BE2C (cell line): ENCODE results near the gene SERINC3.
"Not testable (repeated sequence)": the region's sequence is repeated elsewhere in the genome, so short reads cannot be mapped to it uniquely, and the experiment has no call there.

ENCODE experiments used
- DNase-seq: peaks from one replicate; pipeline ENCODE4 v3.0.0-alpha.2; 2020
- H3K27me3 ChIP-seq: fragments of 250-450 bp; sonication (Bioruptor Pico); 2 replicates; pipeline ENCODE4 v1.5.1; 2020; ENCODE audit warnings: mild to moderate bottlenecking
- H3K36me3 ChIP-seq: fragments of 250-450 bp; sonication (Bioruptor Pico); 2 replicates; pipeline ENCODE4 v1.5.1; 2020; ENCODE audit warnings: mild to moderate bottlenecking
- H3K4me1 ChIP-seq: fragments of 250-450 bp; sonication (Bioruptor Pico); 2 replicates; pipeline ENCODE4 v1.5.1; 2020
- H3K4me3 ChIP-seq: 2 replicates; pipeline ENCODE4 v1.5.1; 2011; ENCODE audit warnings: low read depth, low read length
- H3K9me3 ChIP-seq: fragments of 250-450 bp; sonication (Bioruptor Pico); 2 replicates; pipeline ENCODE4 v1.5.1; 2020
- TF ChIP-seq, protein P1 (sequence below): IDR thresholded peaks from 2 replicates; pipeline ENCODE4 v1.5.1; 2012; ENCODE audit warnings: mild to moderate bottlenecking, low read depth, low read length

Gene SERINC3

DNA sequence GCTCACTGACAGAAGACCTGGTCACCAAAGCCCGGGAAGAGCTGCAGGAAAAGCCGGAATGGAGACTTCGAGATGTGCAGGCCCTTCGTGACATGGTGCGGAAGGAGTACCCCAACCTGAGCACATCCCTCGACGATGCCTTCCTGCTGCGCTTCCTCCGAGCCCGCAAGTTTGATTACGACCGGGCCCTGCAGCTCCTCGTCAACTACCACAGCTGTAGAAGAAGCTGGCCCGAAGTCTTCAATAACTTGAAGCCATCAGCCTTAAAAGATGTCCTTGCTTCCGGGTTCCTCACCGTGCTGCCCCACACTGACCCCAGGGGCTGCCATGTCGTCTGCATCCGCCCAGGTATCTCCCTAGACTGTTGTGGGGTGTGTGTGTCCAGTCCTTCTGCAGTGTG is 41.8 kb downstream of the SERINC3 start:
- peaks cover 7% of the 10 kb centered on the region for H3K36me3 ChIP-seq
- TF ChIP-seq, protein P1, sequence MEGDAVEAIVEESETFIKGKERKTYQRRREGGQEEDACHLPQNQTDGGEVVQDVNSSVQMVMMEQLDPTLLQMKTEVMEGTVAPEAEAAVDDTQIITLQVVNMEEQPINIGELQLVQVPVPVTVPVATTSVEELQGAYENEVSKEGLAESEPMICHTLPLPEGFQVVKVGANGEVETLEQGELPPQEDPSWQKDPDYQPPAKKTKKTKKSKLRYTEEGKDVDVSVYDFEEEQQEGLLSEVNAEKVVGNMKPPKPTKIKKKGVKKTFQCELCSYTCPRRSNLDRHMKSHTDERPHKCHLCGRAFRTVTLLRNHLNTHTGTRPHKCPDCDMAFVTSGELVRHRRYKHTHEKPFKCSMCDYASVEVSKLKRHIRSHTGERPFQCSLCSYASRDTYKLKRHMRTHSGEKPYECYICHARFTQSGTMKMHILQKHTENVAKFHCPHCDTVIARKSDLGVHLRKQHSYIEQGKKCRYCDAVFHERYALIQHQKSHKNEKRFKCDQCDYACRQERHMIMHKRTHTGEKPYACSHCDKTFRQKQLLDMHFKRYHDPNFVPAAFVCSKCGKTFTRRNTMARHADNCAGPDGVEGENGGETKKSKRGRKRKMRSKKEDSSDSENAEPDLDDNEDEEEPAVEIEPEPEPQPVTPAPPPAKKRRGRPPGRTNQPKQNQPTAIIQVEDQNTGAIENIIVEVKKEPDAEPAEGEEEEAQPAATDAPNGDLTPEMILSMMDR = no peak
- H3K9me3 ChIP-seq = no peaks in the 10 kb centered on the region
- H3K4me3 ChIP-seq = no peak overlapping the region
- no peaks in the 10 kb centered on the region for H3K4me1 ChIP-seq
- no peak for DNase-seq
- no peaks in the 10 kb centered on the region for H3K27me3 ChIP-seq

DNA sequence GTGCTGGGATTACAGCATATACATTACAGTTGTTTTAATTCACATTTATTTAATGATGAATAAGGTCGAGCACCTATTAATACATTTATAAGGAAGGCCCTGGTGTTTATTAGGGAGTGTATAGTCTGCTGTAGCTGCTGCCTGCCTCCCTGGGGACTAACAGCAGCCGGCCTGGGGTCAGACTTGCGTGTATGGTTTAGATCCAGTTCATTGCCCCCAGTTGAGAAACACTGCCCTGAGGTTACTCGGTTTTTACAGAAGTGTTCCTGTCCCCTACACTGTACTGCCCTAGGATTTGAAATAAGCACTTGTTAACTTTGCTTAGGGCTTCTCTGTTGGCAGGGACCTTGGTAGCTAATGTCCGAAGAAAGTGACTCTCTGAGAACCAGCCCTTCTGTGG is 42.2 kb downstream of the SERINC3 start:
- H3K36me3 ChIP-seq = peaks cover 7% of the 10 kb centered on the region
- no peak overlapping the region for H3K4me3 ChIP-seq
- H3K9me3 ChIP-seq = no peaks in the 10 kb centered on the region
- DNase-seq = no peak
- TF ChIP-seq, protein P1 = no peak
- no peaks in the 10 kb centered on the region for H3K4me1 ChIP-seq
- no peaks in the 10 kb centered on the region for H3K27me3 ChIP-seq

DNA sequence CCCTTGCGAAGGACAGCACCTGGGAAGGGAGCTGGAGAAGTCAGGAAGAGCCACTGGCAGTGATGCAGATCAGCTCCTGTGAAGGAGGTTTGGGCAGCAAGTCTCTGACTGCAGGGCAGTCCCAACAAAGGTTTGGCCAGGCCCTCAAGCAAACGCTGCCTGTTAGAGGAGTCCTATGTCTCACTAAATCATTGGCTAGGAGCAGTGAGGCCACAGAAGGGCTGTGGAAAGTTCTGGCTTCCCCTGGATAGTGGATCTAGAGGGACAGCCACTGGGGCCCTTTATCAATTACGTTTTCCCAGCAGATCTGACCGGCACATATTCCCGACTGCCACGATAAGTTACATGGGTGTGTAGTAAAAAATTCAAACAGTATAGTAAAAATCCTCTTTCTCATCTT is 43.7 kb downstream of the SERINC3 start:
- peaks cover 7% of the 10 kb centered on the region for H3K36me3 ChIP-seq
- no peak overlapping the region for H3K4me3 ChIP-seq
- H3K27me3 ChIP-seq = no peaks in the 10 kb centered on the region
- no peaks in the 10 kb centered on the region for H3K9me3 ChIP-seq
- no peak for DNase-seq
- TF ChIP-seq, protein P1 = no peak
- H3K4me1 ChIP-seq = no peaks in the 10 kb centered on the region

DNA sequence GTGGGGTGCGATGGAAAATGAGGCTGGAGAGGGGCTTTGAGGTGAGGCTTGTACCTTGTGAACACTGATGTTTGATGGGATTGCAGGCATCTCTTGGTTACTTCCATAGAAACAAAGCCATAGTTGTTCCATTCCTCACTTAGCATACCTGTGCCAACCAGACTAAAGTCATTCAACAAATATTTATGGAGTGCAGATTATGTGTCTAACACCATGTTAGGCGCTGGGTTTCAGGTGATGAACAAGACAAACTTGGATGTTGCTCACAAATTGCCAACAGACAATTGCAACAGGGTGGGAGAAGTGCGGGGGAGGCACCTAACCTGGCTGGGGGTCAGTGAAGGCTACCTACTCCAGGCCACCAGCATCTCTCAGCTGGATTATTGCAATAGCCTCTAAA is 44.7 kb downstream of the SERINC3 start:
- TF ChIP-seq, protein P1 = no peak
- Histone ChIP-seq H3K27me3 (no peaks in the 10 kb centered on the region), H3K4me3 (no peak overlapping the region), H3K36me3 (peaks cover 3% of the 10 kb centered on the region), H3K4me1 (no peaks in the 10 kb centered on the region), H3K9me3 (no peaks in the 10 kb centered on the region)
- no peak for DNase-seq

DNA sequence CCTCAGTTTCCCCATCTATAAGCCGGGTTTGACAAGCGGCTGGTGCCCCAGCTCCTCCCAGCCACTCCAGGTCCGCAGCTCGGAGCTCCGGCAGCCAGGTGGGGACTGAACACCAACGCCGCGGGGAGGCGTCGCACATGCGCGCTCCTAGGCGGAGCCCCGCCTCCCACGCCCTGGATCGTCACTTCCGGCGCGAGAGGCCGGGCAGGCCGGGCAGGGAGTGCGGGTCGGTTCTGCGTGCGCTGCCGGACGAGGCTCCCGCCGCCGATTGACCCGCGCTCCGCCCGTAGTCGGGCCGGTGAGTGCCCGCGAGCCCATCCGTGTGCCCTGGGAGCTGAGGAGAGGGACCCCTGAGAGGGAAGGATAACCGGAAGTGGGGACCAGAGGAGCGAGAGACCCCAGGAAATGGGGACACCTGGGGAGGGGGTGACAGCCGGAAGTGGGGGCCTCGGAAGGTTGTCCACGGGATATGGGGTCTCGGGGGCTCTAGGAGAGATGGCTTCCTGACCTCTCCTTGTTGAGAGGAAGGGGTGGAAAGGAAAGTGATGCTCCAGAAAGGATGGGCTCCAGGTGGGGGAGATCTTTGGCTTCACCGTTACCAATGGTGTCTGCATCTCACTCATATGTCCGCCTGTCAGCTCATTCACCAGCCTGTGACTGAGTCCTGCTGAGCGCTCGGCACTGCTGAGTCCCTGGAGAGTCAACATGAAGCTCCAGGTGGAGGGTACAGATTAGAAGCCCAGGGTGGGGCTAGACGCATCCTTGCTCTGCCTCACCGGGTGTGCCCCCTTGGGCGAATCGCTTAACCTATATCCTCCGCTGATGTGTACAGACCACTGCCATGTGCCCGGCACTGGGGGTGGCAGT is 45.9 kb downstream of the SERINC3 start, which contains the start of gene TTPAL:
Gene TTPAL (plus strand): TSS at position 181 of the 867 bp plus-strand sequence. CDS start 4,126 bp downstream, outside the sequence.
- H3K4me3 ChIP-seq = peak within 1 kb of the TSS; percentile 74
- TF ChIP-seq, protein P1 = peak; percentile 39
- peaks cover 3% of the 10 kb centered on the region; the same call in 1 of the 2 replicates for H3K36me3 ChIP-seq
- no peaks in the 10 kb centered on the region for H3K9me3 ChIP-seq
- DNase-seq = peak; percentile 91
- H3K27me3 ChIP-seq = no peaks in the 10 kb centered on the region
- no peaks in the 10 kb centered on the region for H3K4me1 ChIP-seq

DNA sequence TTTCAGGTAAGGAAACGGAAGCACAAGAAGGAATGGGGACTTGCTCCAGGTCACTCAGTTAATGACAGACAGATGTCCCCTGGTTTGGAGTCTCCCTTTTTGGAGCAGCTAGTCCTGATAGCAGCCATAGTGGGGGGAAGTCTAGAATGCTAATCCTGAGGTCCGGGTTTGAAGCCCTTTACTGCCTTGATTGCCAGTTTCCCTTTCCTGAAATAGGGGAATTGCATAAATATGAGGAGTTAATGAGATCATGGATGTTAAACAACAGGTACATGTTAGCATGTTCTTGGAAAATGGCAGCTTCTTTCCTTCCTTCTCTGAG is 46.5 kb downstream of the SERINC3 start:
- no peak for DNase-seq
- no peaks in the 10 kb centered on the region for H3K4me1 ChIP-seq
- H3K9me3 ChIP-seq = no peaks in the 10 kb centered on the region
- TF ChIP-seq, protein P1 = no peak
- H3K4me3 ChIP-seq = peak overlapping the region; percentile 74
- H3K27me3 ChIP-seq = no peaks in the 10 kb centered on the region
- H3K36me3 ChIP-seq = 0 out of 2 replicates have a peak, but pooled peaks cover under 1% of the 10 kb centered on the region

DNA sequence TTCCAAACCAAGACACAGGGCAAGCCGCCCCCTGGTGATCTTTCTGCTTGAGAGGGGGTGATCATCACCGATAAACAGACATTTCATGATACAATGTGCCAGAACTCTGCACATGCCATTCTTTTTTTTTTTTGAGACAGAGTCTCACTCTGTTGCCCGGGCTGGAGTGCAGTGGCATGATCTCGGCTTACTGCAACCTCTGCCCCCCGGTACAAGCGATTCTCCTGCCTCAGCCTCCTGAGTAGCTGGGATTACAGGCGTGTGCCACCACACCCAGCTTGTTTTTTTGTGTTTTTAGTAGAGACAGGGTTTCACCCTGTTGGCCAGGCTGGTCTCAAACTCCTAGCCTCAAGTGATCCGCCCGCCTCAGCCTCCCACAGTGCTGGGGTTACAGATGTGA is 49.6 kb downstream of the SERINC3 start:
- H3K36me3 ChIP-seq, H3K9me3 ChIP-seq, DNase-seq, H3K4me1 ChIP-seq, H3K27me3 ChIP-seq, H3K4me3 ChIP-seq: not testable (repeated sequence)
